ENCODE results near the gene CSGALNACT2.

CSGALNACT2 gene

GRCh38 chr10:43206391-43207235 lies 68.4 kb downstream of the CSGALNACT2 start:
- Histone ChIP-seq H3K4me3 (ENCODE audit: low read length) (no peak overlapping the region), H3K36me3 (ENCODE audit: control insufficient read depth, insufficient read depth, low read length) (no peaks in the 10 kb centered on the region), H3K4me1 (ENCODE audit: control insufficient read depth, insufficient read depth, low read length) (no peaks in the 10 kb centered on the region), H3K27me3 (ENCODE audit: control insufficient read depth, insufficient read depth, low read length) (no peaks in the 10 kb centered on the region), H3K9ac (ENCODE audit: low read length) (no peak overlapping the region), H3K27ac (ENCODE audit: low read depth, low read length) (no peak overlapping the region)

- Histone ChIP-seq H3K27ac (ENCODE audit: low read depth, low read length) (no peak overlapping the region), H3K9ac (ENCODE audit: low read length) (no peak overlapping the region), H3K4me3 (ENCODE audit: low read length) (no peak overlapping the region)
Observed at GRCh38 chr10:43208147-43209073, 70.2 kb downstream of the CSGALNACT2 start.

GRCh38 chr10:43209074-43209455 lies 70.8 kb downstream of the CSGALNACT2 start:
- Histone ChIP-seq H3K9ac (ENCODE audit: low read length) (no peak overlapping the region), H3K27ac (ENCODE audit: low read depth, low read length) (no peak overlapping the region), H3K27me3 (ENCODE audit: control insufficient read depth, insufficient read depth, low read length) (no peaks in the 10 kb centered on the region), H3K36me3 (ENCODE audit: control insufficient read depth, insufficient read depth, low read length) (no peaks in the 10 kb centered on the region), H3K4me1 (ENCODE audit: control insufficient read depth, insufficient read depth, low read length) (no peaks in the 10 kb centered on the region), H3K4me3 (ENCODE audit: low read length) (no peak overlapping the region)

More at GRCh38 chr10:43208147-43209073, 70.2 kb downstream of the CSGALNACT2 start:
- no peaks in the 10 kb centered on the region for H3K36me3 ChIP-seq (ENCODE audit: control insufficient read depth, insufficient read depth, low read length)
- no peaks in the 10 kb centered on the region for H3K4me1 ChIP-seq (ENCODE audit: control insufficient read depth, insufficient read depth, low read length)
- no peaks in the 10 kb centered on the region for H3K27me3 ChIP-seq (ENCODE audit: control insufficient read depth, insufficient read depth, low read length)

- H3K4me3 ChIP-seq (ENCODE audit: low read length) = no peak overlapping the region
- H3K27me3 ChIP-seq (ENCODE audit: control insufficient read depth, insufficient read depth, low read length) = no peaks in the 10 kb centered on the region
Observed at GRCh38 chr10:43209651-43210141, 71.5 kb downstream of the CSGALNACT2 start.

GRCh38 chr10:43210556-43210955 lies 72.3 kb downstream of the CSGALNACT2 start:
- Histone ChIP-seq H3K4me1 (ENCODE audit: control insufficient read depth, insufficient read depth, low read length) (no peaks in the 10 kb centered on the region), H3K36me3 (ENCODE audit: control insufficient read depth, insufficient read depth, low read length) (no peaks in the 10 kb centered on the region), H3K27me3 (ENCODE audit: control insufficient read depth, insufficient read depth, low read length) (no peaks in the 10 kb centered on the region), H3K9ac (ENCODE audit: low read length) (no peak overlapping the region), H3K4me3 (ENCODE audit: low read length) (no peak overlapping the region), H3K27ac (ENCODE audit: low read depth, low read length) (no peak overlapping the region)

More at GRCh38 chr10:43209651-43210141, 71.5 kb downstream of the CSGALNACT2 start:
- H3K36me3 ChIP-seq (ENCODE audit: control insufficient read depth, insufficient read depth, low read length) = no peaks in the 10 kb centered on the region
- H3K9ac ChIP-seq (ENCODE audit: low read length) = no peak overlapping the region
- H3K4me1 ChIP-seq (ENCODE audit: control insufficient read depth, insufficient read depth, low read length) = no peaks in the 10 kb centered on the region
- H3K27ac ChIP-seq (ENCODE audit: low read depth, low read length) = no peak overlapping the region

- H3K27me3 ChIP-seq (ENCODE audit: control insufficient read depth, insufficient read depth, low read length) = no peaks in the 10 kb centered on the region
- H3K27ac ChIP-seq (ENCODE audit: low read depth, low read length) = no peak overlapping the region
- H3K4me1 ChIP-seq (ENCODE audit: control insufficient read depth, insufficient read depth, low read length) = no peaks in the 10 kb centered on the region
- no peak overlapping the region for H3K9ac ChIP-seq (ENCODE audit: low read length)
- no peaks in the 10 kb centered on the region for H3K36me3 ChIP-seq (ENCODE audit: control insufficient read depth, insufficient read depth, low read length)
- H3K4me3 ChIP-seq (ENCODE audit: low read length) = no peak overlapping the region
Observed at GRCh38 chr10:43211030-43211429, 72.8 kb downstream of the CSGALNACT2 start.

- H3K9ac ChIP-seq (ENCODE audit: low read length) = no peak overlapping the region
- no peaks in the 10 kb centered on the region for H3K27me3 ChIP-seq (ENCODE audit: control insufficient read depth, insufficient read depth, low read length)
- H3K4me3 ChIP-seq (ENCODE audit: low read length) = no peak overlapping the region
- H3K36me3 ChIP-seq (ENCODE audit: control insufficient read depth, insufficient read depth, low read length) = no peaks in the 10 kb centered on the region
- no peak overlapping the region for H3K27ac ChIP-seq (ENCODE audit: low read depth, low read length)
- H3K4me1 ChIP-seq (ENCODE audit: control insufficient read depth, insufficient read depth, low read length) = no peaks in the 10 kb centered on the region
Observed at GRCh38 chr10:43211431-43212042, 73.3 kb downstream of the CSGALNACT2 start.

- Histone ChIP-seq H3K27ac (ENCODE audit: low read depth, low read length) (no peak overlapping the region), H3K36me3 (ENCODE audit: control insufficient read depth, insufficient read depth, low read length) (no peaks in the 10 kb centered on the region), H3K9ac (ENCODE audit: low read length) (no peak overlapping the region), H3K4me1 (ENCODE audit: control insufficient read depth, insufficient read depth, low read length) (no peaks in the 10 kb centered on the region), H3K4me3 (ENCODE audit: low read length) (no peak overlapping the region), H3K27me3 (ENCODE audit: control insufficient read depth, insufficient read depth, low read length) (no peaks in the 10 kb centered on the region)
Observed at GRCh38 chr10:43212043-43212721, 73.9 kb downstream of the CSGALNACT2 start.

- Histone ChIP-seq H3K27ac (ENCODE audit: low read depth, low read length) (no peak overlapping the region), H3K4me3 (ENCODE audit: low read length) (no peak overlapping the region), H3K9ac (ENCODE audit: low read length) (no peak overlapping the region), H3K36me3 (ENCODE audit: control insufficient read depth, insufficient read depth, low read length) (no peaks in the 10 kb centered on the region), H3K27me3 (ENCODE audit: control insufficient read depth, insufficient read depth, low read length) (no peaks in the 10 kb centered on the region), H3K4me1 (ENCODE audit: control insufficient read depth, insufficient read depth, low read length) (no peaks in the 10 kb centered on the region)
Observed at GRCh38 chr10:43214071-43214955, 76.1 kb downstream of the CSGALNACT2 start.

GRCh38 chr10:43214956-43215561 lies 76.8 kb downstream of the CSGALNACT2 start:
- Histone ChIP-seq H3K27ac (ENCODE audit: low read depth, low read length) (no peak overlapping the region), H3K9ac (ENCODE audit: low read length) (no peak overlapping the region), H3K4me1 (ENCODE audit: control insufficient read depth, insufficient read depth, low read length) (no peaks in the 10 kb centered on the region), H3K36me3 (ENCODE audit: control insufficient read depth, insufficient read depth, low read length) (no peaks in the 10 kb centered on the region), H3K4me3 (ENCODE audit: low read length) (no peak overlapping the region), H3K27me3 (ENCODE audit: control insufficient read depth, insufficient read depth, low read length) (no peaks in the 10 kb centered on the region)
